BJ (cell line): ENCODE results near the gene SLK. TPM values are rescaled to one million over a fixed set of nuclear protein-coding genes. Genes with fewer than 3 reads are reported as not detected.

Source experiments
- CTCF ChIA-PET: fragments of 350-600 bp; formaldehyde crosslinking; extraction: SDS; loops from one replicate; lab custom pipeline; 2021; ENCODE audit warnings: antibody characterized with exemption, inconsistent platforms; lab: Yijun Ruan, JAX
- POLR2A ChIA-PET: fragments of 300-600 bp; sonication (Branson Sonifier 250); formaldehyde crosslinking; extraction: SDS; loops from one replicate; lab custom pipeline; 2021; ENCODE audit warnings: antibody characterized with exemption; lab: Charles Lee
- DNase-seq: peaks from one replicate; pipeline ENCODE4 v3.0.0-alpha.2; 2011; ENCODE audit warnings: low read depth
- H3K27me3 ChIP-seq: 2 replicates; pipeline ENCODE4 v1.6.0; 2011; ENCODE audit warnings: low read length; ENCODE audit not compliant: control insufficient read depth, insufficient read depth
- H3K36me3 ChIP-seq: 2 replicates; pipeline ENCODE4 v1.5.1; 2011; ENCODE audit warnings: low read length; ENCODE audit not compliant: control insufficient read depth, insufficient read depth
- H3K4me3 ChIP-seq: 2 replicates; pipeline ENCODE4 v1.5.1; 2011; ENCODE audit warnings: low read depth, mild to moderate bottlenecking, control low read depth, low read length
- polyA plus RNA-seq: library from polyadenylated mRNA; depleted of rRNA; stranded (reverse); fragments of >200 nt; gene quantifications from 2 replicates; pipeline ENCODE4 v1.2.3, GENCODE V29; 2011
- TF ChIP-seq, protein P1 (sequence below): IDR thresholded peaks from 2 replicates; pipeline ENCODE4 v1.5.1; 2011; ENCODE audit warnings: low read depth, mild to moderate bottlenecking, control low read depth, inconsistent platforms, low read length, moderate library complexity; ENCODE audit not compliant: insufficient read depth

The SLK gene
- polyA plus RNA-seq, 1 experiment = 3.5 TPM

DNA sequence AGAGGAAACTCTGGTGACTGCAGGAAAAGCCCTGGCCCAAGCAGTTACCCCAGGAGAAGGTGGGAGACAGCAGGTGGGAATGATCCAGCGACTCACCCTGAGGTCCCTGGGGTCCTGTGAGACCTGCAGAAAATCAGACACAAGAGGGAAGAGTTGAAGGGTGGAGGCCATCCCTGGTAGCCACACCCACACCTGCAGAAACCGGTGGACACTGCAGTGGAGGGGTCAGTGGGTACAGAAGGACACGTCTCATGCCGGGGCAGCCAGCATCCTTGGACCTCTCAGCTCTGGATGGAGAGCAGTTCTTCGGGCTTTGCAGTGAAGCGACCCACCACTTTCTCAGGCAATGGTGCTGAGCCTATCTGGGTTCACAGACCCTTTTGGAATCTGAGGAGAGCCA, 79.7 kb downstream of the SLK start:
- TF ChIP-seq, protein P1, sequence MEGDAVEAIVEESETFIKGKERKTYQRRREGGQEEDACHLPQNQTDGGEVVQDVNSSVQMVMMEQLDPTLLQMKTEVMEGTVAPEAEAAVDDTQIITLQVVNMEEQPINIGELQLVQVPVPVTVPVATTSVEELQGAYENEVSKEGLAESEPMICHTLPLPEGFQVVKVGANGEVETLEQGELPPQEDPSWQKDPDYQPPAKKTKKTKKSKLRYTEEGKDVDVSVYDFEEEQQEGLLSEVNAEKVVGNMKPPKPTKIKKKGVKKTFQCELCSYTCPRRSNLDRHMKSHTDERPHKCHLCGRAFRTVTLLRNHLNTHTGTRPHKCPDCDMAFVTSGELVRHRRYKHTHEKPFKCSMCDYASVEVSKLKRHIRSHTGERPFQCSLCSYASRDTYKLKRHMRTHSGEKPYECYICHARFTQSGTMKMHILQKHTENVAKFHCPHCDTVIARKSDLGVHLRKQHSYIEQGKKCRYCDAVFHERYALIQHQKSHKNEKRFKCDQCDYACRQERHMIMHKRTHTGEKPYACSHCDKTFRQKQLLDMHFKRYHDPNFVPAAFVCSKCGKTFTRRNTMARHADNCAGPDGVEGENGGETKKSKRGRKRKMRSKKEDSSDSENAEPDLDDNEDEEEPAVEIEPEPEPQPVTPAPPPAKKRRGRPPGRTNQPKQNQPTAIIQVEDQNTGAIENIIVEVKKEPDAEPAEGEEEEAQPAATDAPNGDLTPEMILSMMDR = no peak
- Histone ChIP-seq H3K4me3 (no peak overlapping the region), H3K36me3 (no peaks in the 10 kb centered on the region), H3K27me3 (no peaks in the 10 kb centered on the region)
- ChIA-PET POLR2A (no interaction called here), CTCF (interaction anchor here (1.1 to 4.4 kb wide), 11 partner anchors 9 to 304 kb away, joined by 3 to 50 read pairs (median 4); partner anchors contain the start of gene SFR1)
- no peak for DNase-seq

DNA sequence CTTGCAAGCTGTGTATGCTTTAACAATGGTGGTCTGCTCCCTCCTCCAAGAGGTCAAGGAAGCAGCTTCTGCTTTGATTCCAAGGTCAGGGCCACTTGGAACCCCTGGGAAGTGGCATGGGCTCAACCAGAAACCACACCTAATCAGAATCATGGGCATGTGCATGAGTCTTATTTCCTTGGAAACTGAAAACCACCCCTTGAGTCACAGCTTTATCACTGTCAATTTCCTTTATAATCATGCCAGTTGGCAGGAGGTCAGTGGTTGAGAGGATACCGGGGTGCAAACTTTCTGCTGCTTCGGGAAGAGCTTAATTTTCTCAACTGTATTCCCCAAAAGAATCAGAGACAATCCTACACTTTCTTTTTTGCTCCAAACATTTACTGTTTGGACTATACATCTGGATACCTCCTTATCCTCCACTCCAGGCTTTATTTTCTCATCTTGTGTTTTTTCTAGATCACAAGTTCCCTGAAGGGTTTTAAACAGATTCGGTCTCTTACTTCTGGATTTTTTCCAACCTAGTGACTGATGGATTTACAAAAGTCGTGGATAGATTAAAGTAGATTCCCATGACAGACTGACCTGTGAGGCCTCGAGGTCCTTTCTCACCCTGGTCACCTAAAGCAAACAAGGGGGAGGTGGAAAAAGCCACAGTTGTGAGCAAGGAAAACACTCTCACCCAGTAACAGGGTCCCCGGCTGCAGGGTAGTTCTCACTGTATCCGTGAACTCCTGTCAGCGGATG, 82.7 kb downstream of the SLK start:
- Histone ChIP-seq H3K4me3 (no peak overlapping the region), H3K27me3 (no peaks in the 10 kb centered on the region), H3K36me3 (no peaks in the 10 kb centered on the region)
- DNase-seq = no peak
- TF ChIP-seq, protein P1 = no peak
- ChIA-PET POLR2A (no interaction called here), CTCF (interaction anchor here (0.7 to 1.8 kb wide), 4 partner anchors 11 to 162 kb away, joined by 3 to 10 read pairs (median 4); partner anchors contain the start of gene SFR1)

DNA sequence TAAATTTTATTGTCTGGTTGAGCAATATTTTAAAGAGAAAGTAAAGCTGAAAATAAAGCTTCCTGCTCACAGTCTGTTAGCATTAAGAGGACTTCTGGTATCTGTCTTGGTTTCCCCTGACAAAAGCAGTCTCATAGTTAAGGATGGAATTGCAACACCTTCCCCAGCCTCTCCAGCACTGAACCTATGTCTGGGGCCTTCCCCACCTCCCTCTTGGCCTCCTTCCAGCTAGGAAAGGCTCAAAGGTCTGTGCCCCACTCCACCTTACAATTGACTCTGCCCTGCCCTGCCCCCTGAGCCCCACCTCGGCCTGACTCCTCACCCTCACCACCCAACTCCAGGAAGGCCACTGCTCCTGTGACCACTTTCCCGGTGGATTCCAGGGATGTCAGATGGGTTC, 85.5 kb downstream of the SLK start:
- Histone ChIP-seq H3K27me3 (no peaks in the 10 kb centered on the region), H3K4me3 (no peak overlapping the region), H3K36me3 (no peaks in the 10 kb centered on the region)
- DNase-seq = no peak
- TF ChIP-seq, protein P1 = no peak
- CTCF ChIA-PET = interaction anchor here (0.8 to 3.6 kb wide), 2 partner anchors 11 to 69 kb away, joined by 3 to 18 read pairs; partner anchors contain the start of gene SFR1
- POLR2A ChIA-PET = no interaction called here

DNA sequence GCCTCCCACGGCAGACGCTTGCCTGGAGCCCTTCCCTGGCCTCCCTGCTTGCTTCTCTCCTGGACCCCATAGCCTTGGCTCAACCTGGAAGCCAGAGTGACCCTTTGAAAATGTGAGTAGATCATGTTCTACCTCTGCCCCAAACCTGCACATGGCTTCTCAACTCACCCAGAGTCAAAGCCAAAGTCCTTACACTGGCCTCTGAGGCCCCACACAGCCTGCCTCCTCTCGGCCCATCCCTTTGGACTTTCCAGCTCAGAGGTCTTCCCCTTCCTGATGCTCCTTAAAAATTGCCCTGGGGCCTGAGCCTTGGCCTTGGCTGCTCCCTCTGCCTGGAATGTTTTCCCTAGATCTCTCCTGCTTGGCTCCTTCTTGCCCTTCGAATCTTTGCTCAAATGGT, 86.3 kb downstream of the SLK start:
- CTCF ChIA-PET = interaction anchor here (0.5 to 3.6 kb wide), 3 partner anchors 8 to 68 kb away, joined by 3 to 18 read pairs (median 4); partner anchors contain the start of gene SFR1
- no peaks in the 10 kb centered on the region for H3K27me3 ChIP-seq
- no peaks in the 10 kb centered on the region for H3K36me3 ChIP-seq
- no peak for DNase-seq
- no peak overlapping the region for H3K4me3 ChIP-seq
- TF ChIP-seq, protein P1 = no peak
- POLR2A ChIA-PET = no interaction called here

DNA sequence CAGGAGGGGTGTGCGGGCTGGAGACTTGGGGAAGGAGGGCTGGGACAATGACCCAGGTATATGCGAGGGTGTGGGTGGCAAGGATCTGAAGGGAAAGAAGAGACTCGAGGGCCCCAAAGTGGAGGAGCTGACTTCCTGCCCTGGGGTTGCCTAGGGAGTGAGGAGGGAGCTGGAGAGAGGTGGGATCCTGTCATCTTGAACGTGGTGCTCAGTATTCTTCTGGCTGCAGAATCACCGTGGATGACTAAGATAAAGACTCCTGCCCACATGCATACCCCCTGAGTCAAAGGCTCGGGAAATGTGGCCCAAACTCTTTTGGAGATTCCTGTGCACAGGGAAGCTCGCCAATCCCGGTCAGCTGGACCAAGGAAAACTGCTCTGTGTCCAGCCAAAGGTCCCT, 87.5 kb downstream of the SLK start:
- ChIA-PET CTCF (interaction anchor here (0.8 to 3.6 kb wide), 3 partner anchors 12 to 74 kb away, joined by 3 to 18 read pairs (median 5); partner anchors contain the start of gene SFR1), POLR2A (no interaction called here)
- TF ChIP-seq, protein P1 = no peak
- DNase-seq = peak; percentile 18
- Histone ChIP-seq H3K27me3 (no peaks in the 10 kb centered on the region), H3K4me3 (no peak overlapping the region), H3K36me3 (no peaks in the 10 kb centered on the region)
